Endodermal cell (in vitro differentiated cells): Measurements from ENCODE around the gene ARHGEF5. TPM values are rescaled to one million over a fixed set of nuclear protein-coding genes. Genes with fewer than 3 reads are reported as not detected.
"Not testable (repeated sequence)": the region's sequence is repeated elsewhere in the genome, so short reads cannot be mapped to it uniquely, and the experiment has no call there.

Source experiments
- DNase-seq: peaks from one replicate; pipeline ENCODE4 v3.0.0-alpha.2; 2017
- H3K27ac ChIP-seq: 2 replicates; pipeline ENCODE4 v1.5.1; 2013; ENCODE audit warnings: mild to moderate bottlenecking, low read depth, low read length, moderate library complexity
- H3K27me3 ChIP-seq: 2 replicates; pipeline ENCODE4 v1.6.1; 2013; ENCODE audit warnings: mild to moderate bottlenecking, low read length, moderate library complexity; ENCODE audit not compliant: insufficient read depth, control insufficient read depth, poor library complexity, severe bottlenecking
- H3K36me3 ChIP-seq: 2 replicates; pipeline ENCODE4 v1.7.0; 2013; ENCODE audit warnings: mild to moderate bottlenecking, low read length, moderate library complexity; ENCODE audit not compliant: control insufficient read depth, insufficient read depth
- H3K4me1 ChIP-seq: one replicate; pipeline ENCODE4 v1.7.0; 2013; ENCODE audit warnings: low read length; ENCODE audit not compliant: control insufficient read depth, insufficient read depth
- H3K4me3 ChIP-seq: 2 replicates; pipeline ENCODE4 v1.5.1; 2013; ENCODE audit warnings: mild to moderate bottlenecking, low read length, moderate library complexity
- H3K9ac ChIP-seq: 2 replicates; pipeline ENCODE4 v1.6.1; 2013; ENCODE audit warnings: mild to moderate bottlenecking, low read length, moderate library complexity; ENCODE audit not compliant: poor library complexity, severe bottlenecking; ENCODE audit errors: extremely low read depth
- H3K9me3 ChIP-seq: 2 replicates; pipeline ENCODE4 v1.6.1; 2013; ENCODE audit warnings: mild to moderate bottlenecking, low read length, moderate library complexity; ENCODE audit not compliant: control insufficient read depth
- H3K27ac Mint-ChIP-seq: 2 replicates; pipeline ENCODE4 v1.8.0; 2020; ENCODE audit warnings: mixed read lengths
- H3K27me3 Mint-ChIP-seq: 2 replicates; pipeline ENCODE4 v1.8.0; 2021; ENCODE audit warnings: mild to moderate bottlenecking, mixed read lengths; ENCODE audit not compliant: insufficient read depth
- H3K36me3 Mint-ChIP-seq: 2 replicates; pipeline ENCODE4 v1.8.0; 2020; ENCODE audit warnings: low read depth, mixed read lengths
- H3K4me1 Mint-ChIP-seq: 2 replicates; pipeline ENCODE4 v1.8.0; 2020; ENCODE audit warnings: mixed read lengths
- H3K4me3 Mint-ChIP-seq: 2 replicates; pipeline ENCODE4 v1.8.0; 2020; ENCODE audit warnings: mild to moderate bottlenecking, moderate library complexity, mixed read lengths
- H3K9me3 Mint-ChIP-seq: 2 replicates; pipeline ENCODE4 v1.8.0; 2020; ENCODE audit warnings: mild to moderate bottlenecking, mixed read lengths
- WGBS, 2 experiments: methylation state at CpG; one replicate each; pipeline versions ENCODE4 v1.1.5 to v1.1.7; 2013; ENCODE audit warnings: missing lambda C conversion rate in 2 of 2, mixed read lengths in 1 of 2; ENCODE audit not compliant: insufficient coverage in 1 of 2, insufficient read length in 1 of 2; 5-methylcytosine and 5-hydroxymethylcytosine counted together
- total RNA-seq, 2 donors: library from RNA; stranded (reverse); fragmentation: NEBNext Ultra II Directional in 1 of 2; extraction: Animal tissue kit (Norgen Biotek cat#: 25700) in 1 of 2; gene quantifications; 2 replicates in 1 of 2; 3 replicates in 1 of 2; pipeline ENCODE4 v1.2.1, GENCODE V29; 2021

ARHGEF5 gene
- total RNA-seq, 2 donors from 2014 or later: 22.8 to 43.1 TPM

- H3K4me3 ChIP-seq, H3K4me3 Mint-ChIP-seq, H3K36me3 ChIP-seq, H3K27me3 Mint-ChIP-seq, H3K4me1 ChIP-seq, H3K9ac ChIP-seq, H3K4me1 Mint-ChIP-seq, DNase-seq, H3K36me3 Mint-ChIP-seq, H3K9me3 Mint-ChIP-seq, H3K9me3 ChIP-seq, H3K27ac Mint-ChIP-seq, H3K27ac ChIP-seq, H3K27me3 ChIP-seq: not testable (repeated sequence)
- 96% methylated on average over 1 of the region's 3 CpGs; no CpG with 5 or more reads in 1 of the 2 experiments for WGBS, 2 experiments
Measured at GRCh38 chr7:144321677-144322206, 33.5 kb upstream of the ARHGEF5 start.

- H3K9me3 ChIP-seq, H3K36me3 Mint-ChIP-seq, H3K4me1 Mint-ChIP-seq, H3K27ac Mint-ChIP-seq, H3K27me3 Mint-ChIP-seq, H3K4me3 ChIP-seq, H3K9me3 Mint-ChIP-seq, H3K9ac ChIP-seq, H3K27ac ChIP-seq, DNase-seq, H3K27me3 ChIP-seq, H3K36me3 ChIP-seq, H3K4me1 ChIP-seq, H3K4me3 Mint-ChIP-seq: not testable (repeated sequence)
- no CpG with 5 or more reads among the region's 4 CpGs for WGBS, 2 experiments
Measured at GRCh38 chr7:144323359-144323758, 31.8 kb upstream of the ARHGEF5 start.

- H3K27ac Mint-ChIP-seq, H3K4me3 Mint-ChIP-seq, H3K27me3 Mint-ChIP-seq, H3K4me1 ChIP-seq, H3K9me3 Mint-ChIP-seq, H3K4me3 ChIP-seq, H3K36me3 Mint-ChIP-seq, H3K4me1 Mint-ChIP-seq, H3K27me3 ChIP-seq, H3K9ac ChIP-seq, DNase-seq, H3K9me3 ChIP-seq, H3K27ac ChIP-seq, H3K36me3 ChIP-seq: not testable (repeated sequence)
- 92% methylated on average over 3 of the region's 5 CpGs; no CpG with 5 or more reads in 1 of the 2 experiments for WGBS, 2 experiments
Measured at GRCh38 chr7:144325868-144326267, 29.3 kb upstream of the ARHGEF5 start.

- H3K4me1 ChIP-seq, H3K4me3 ChIP-seq, H3K27me3 Mint-ChIP-seq, DNase-seq, H3K9me3 Mint-ChIP-seq, H3K27ac Mint-ChIP-seq, H3K36me3 Mint-ChIP-seq, H3K4me1 Mint-ChIP-seq, H3K9me3 ChIP-seq, H3K36me3 ChIP-seq, H3K4me3 Mint-ChIP-seq, H3K27ac ChIP-seq, H3K27me3 ChIP-seq, H3K9ac ChIP-seq: not testable (repeated sequence)
Measured at GRCh38 chr7:144330044-144330443, 25.2 kb upstream of the ARHGEF5 start.

GRCh38 chr7:144331221-144331995 is 23.8 kb upstream of the ARHGEF5 start:
- H3K27ac ChIP-seq, H3K36me3 Mint-ChIP-seq, H3K4me3 Mint-ChIP-seq, H3K27me3 ChIP-seq, H3K27me3 Mint-ChIP-seq, H3K4me1 Mint-ChIP-seq, H3K27ac Mint-ChIP-seq, H3K4me3 ChIP-seq, H3K36me3 ChIP-seq, H3K9ac ChIP-seq, H3K4me1 ChIP-seq, H3K9me3 Mint-ChIP-seq, DNase-seq, H3K9me3 ChIP-seq: not testable (repeated sequence)
- no CpG with 5 or more reads among the region's 9 CpGs for WGBS, 2 experiments

- H3K4me3 Mint-ChIP-seq, H3K27me3 Mint-ChIP-seq, H3K4me1 Mint-ChIP-seq, H3K27me3 ChIP-seq, H3K27ac Mint-ChIP-seq, H3K36me3 Mint-ChIP-seq, H3K36me3 ChIP-seq, H3K4me1 ChIP-seq, H3K9ac ChIP-seq, H3K4me3 ChIP-seq, H3K27ac ChIP-seq, H3K9me3 Mint-ChIP-seq, H3K9me3 ChIP-seq, DNase-seq: not testable (repeated sequence)
- WGBS, 2 experiments: 91 to 100% methylated on average over 1 to 2 of the region's 2 CpGs
Measured at GRCh38 chr7:144331996-144332288, 23.3 kb upstream of the ARHGEF5 start.

GRCh38 chr7:144348625-144349024 is 6.6 kb upstream of the ARHGEF5 start:
- not testable (repeated sequence) for H3K4me1 Mint-ChIP-seq, H3K36me3 Mint-ChIP-seq, H3K9me3 ChIP-seq, H3K4me3 Mint-ChIP-seq, H3K4me1 ChIP-seq, H3K4me3 ChIP-seq, H3K9me3 Mint-ChIP-seq, DNase-seq, H3K27me3 ChIP-seq, H3K27me3 Mint-ChIP-seq, H3K9ac ChIP-seq, H3K27ac ChIP-seq, H3K36me3 ChIP-seq, H3K27ac Mint-ChIP-seq
- WGBS, 2 experiments: no CpG with 5 or more reads among the region's 1 CpG
